Vagina (tissue), 2 donors: ENCODE measurements around the gene MMP20.

Experiments used
- POLR2A ChIP-seq, 2 donors: fragments of 450-650 bp; IDR thresholded peaks; one replicate each; pipeline ENCODE4 v1.6.1; 2017; ENCODE audit warnings: antibody characterized with exemption in 2 of 2, mild to moderate bottlenecking in 2 of 2, moderate library complexity in 2 of 2
- TF ChIP-seq, protein P1 (sequence below), 3 experiments: fragments of 450-650 bp in 2 of 3; fragments of 200-600 bp in 1 of 3; sonication (generic) in 1 of 3; IDR thresholded peaks; one replicate each; pipeline ENCODE4 v1.5.1; 2017 to 2019; ENCODE audit warnings: antibody characterized with exemption in 3 of 3, mild to moderate bottlenecking in 2 of 3, moderate library complexity in 2 of 3

DNA sequence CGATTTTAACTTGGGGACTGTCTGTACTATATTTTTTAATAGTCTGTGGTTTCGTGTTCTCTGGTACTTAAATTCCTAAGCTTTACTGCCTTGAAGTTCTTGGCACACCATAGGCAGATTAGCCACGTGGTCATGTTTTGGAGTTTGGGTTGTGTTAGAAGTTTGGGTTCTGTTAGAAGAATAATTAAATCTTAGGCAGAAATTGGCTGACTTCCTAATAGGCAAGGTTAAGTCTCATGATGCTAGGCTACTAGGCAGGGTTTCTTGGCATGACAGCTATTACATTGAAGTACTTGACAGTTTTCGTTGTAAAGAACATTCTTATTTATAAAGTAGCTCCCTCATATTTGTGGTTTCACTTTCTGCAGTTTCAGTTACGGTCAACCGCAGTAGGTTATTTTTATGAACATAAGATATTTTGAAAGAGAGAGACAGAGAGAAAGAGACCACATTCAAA, 64.5 kb downstream of the MMP20 start:
- TF ChIP-seq, protein P1, sequence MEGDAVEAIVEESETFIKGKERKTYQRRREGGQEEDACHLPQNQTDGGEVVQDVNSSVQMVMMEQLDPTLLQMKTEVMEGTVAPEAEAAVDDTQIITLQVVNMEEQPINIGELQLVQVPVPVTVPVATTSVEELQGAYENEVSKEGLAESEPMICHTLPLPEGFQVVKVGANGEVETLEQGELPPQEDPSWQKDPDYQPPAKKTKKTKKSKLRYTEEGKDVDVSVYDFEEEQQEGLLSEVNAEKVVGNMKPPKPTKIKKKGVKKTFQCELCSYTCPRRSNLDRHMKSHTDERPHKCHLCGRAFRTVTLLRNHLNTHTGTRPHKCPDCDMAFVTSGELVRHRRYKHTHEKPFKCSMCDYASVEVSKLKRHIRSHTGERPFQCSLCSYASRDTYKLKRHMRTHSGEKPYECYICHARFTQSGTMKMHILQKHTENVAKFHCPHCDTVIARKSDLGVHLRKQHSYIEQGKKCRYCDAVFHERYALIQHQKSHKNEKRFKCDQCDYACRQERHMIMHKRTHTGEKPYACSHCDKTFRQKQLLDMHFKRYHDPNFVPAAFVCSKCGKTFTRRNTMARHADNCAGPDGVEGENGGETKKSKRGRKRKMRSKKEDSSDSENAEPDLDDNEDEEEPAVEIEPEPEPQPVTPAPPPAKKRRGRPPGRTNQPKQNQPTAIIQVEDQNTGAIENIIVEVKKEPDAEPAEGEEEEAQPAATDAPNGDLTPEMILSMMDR (IDR thresholded peaks at IDR 0.05), result no peak
- no peak for TF ChIP-seq POLR2A (IDR thresholded peaks at IDR 0.05)
